Mesenchymal stem cell (in vitro differentiated cells and primary cell): Measurements from ENCODE around the gene P4HB.
A peak's percentile ranks its signal among the peaks of the same experiment; 100 is the strongest.

Experiments used
- DNase-seq: peaks from one replicate; pipeline ENCODE4 v3.0.0-alpha.2; 2013
- H2AFZ ChIP-seq: one replicate; pipeline ENCODE4 v1.6.1; 2013; ENCODE audit warnings: low read depth, mild to moderate bottlenecking, control low read depth, inconsistent platforms, low read length, moderate library complexity
- H2AK5ac ChIP-seq: 2 replicates; pipeline ENCODE4 v1.6.1; 2013; ENCODE audit warnings: low read length, moderate library complexity, mild to moderate bottlenecking, inconsistent platforms; ENCODE audit not compliant: severe bottlenecking
- H2BK120ac ChIP-seq: one replicate; pipeline ENCODE4 v1.6.1; 2013; ENCODE audit warnings: low read depth, mild to moderate bottlenecking, inconsistent platforms, low read length, moderate library complexity
- H2BK12ac ChIP-seq, 2 experiments: one replicate each; pipeline ENCODE4 v1.6.1; 2013; ENCODE audit warnings: inconsistent platforms in 2 of 2, low read length in 2 of 2, mild to moderate bottlenecking in 2 of 2, moderate library complexity in 2 of 2, control low read depth in 1 of 2
- H2BK15ac ChIP-seq: one replicate; pipeline ENCODE4 v1.6.1; 2013; ENCODE audit warnings: mild to moderate bottlenecking, low read depth, inconsistent platforms; ENCODE audit not compliant: poor library complexity, severe bottlenecking
- H2BK5ac ChIP-seq: 2 replicates; pipeline ENCODE4 v1.6.1; 2013; ENCODE audit warnings: low read depth, mild to moderate bottlenecking, low read length, control low read depth, inconsistent platforms; ENCODE audit not compliant: poor library complexity, severe bottlenecking
- H3K14ac ChIP-seq, 2 experiments: one replicate each; pipeline ENCODE4 v1.6.1; 2013; ENCODE audit warnings: inconsistent platforms in 2 of 2, low read length in 2 of 2, control low read depth in 1 of 2, mild to moderate bottlenecking in 1 of 2, moderate library complexity in 1 of 2
- H3K18ac ChIP-seq, 2 experiments: one replicate each; pipeline ENCODE4 v1.6.1; 2013; ENCODE audit warnings: inconsistent platforms in 2 of 2, low read length in 2 of 2, control low read depth in 1 of 2, low read depth in 1 of 2, mild to moderate bottlenecking in 1 of 2
- H3K23ac ChIP-seq, 2 experiments: one replicate each; pipeline ENCODE4 v1.6.1; 2013; ENCODE audit warnings: inconsistent platforms in 2 of 2, low read length in 2 of 2, mild to moderate bottlenecking in 2 of 2, moderate library complexity in 2 of 2, control low read depth in 1 of 2
- H3K27ac ChIP-seq: 2 replicates; pipeline ENCODE4 v1.5.1; 2013; ENCODE audit warnings: mild to moderate bottlenecking, moderate library complexity, low read length, control low read depth, inconsistent platforms; ENCODE audit not compliant: poor library complexity, severe bottlenecking
- H3K27me3 ChIP-seq, 2 experiments: 2 replicates each; pipeline versions ENCODE4 v1.6.1 to v1.7.0; 2013; ENCODE audit warnings: low read length in 2 of 2, mild to moderate bottlenecking in 2 of 2, moderate library complexity in 2 of 2, control low read depth in 1 of 2, inconsistent platforms in 1 of 2; ENCODE audit not compliant: control insufficient read depth in 1 of 2, insufficient read depth in 1 of 2
- H3K36me3 ChIP-seq, 2 experiments: 2 replicates each; pipeline versions ENCODE4 v1.6.1 to v1.7.0; 2013; ENCODE audit warnings: low read length in 2 of 2, control low read depth in 1 of 2, inconsistent platforms in 1 of 2, low read depth in 1 of 2, mild to moderate bottlenecking in 1 of 2; ENCODE audit not compliant: insufficient read depth in 2 of 2, control insufficient read depth in 1 of 2
- H3K4ac ChIP-seq, 2 experiments: one replicate each; pipeline ENCODE4 v1.6.1; 2013; ENCODE audit warnings: inconsistent platforms in 2 of 2, low read length in 2 of 2, mild to moderate bottlenecking in 2 of 2, moderate library complexity in 2 of 2, control low read depth in 1 of 2, low read depth in 1 of 2
- H3K4me1 ChIP-seq: 2 replicates; pipeline ENCODE4 v1.6.1; 2013; ENCODE audit warnings: low read depth, low read length, control low read depth; ENCODE audit not compliant: control insufficient read depth, insufficient read depth
- H3K4me2 ChIP-seq: 2 replicates; pipeline ENCODE4 v1.6.1; 2013; ENCODE audit warnings: low read length, mild to moderate bottlenecking, inconsistent platforms; ENCODE audit not compliant: poor library complexity, severe bottlenecking
- H3K4me3 ChIP-seq, 2 experiments: 2 replicates each; pipeline versions ENCODE4 v1.5.1 to v1.7.0; 2013; ENCODE audit warnings: low read length in 2 of 2, mild to moderate bottlenecking in 2 of 2, control low read depth in 1 of 2, low read depth in 1 of 2; ENCODE audit not compliant: insufficient read depth in 1 of 2
- H3K79me1 ChIP-seq: replicated peaks from 2 replicates; pipeline ENCODE4 v1.6.1; 2013; ENCODE audit warnings: mild to moderate bottlenecking, control low read depth, low read length, inconsistent platforms; ENCODE audit not compliant: poor library complexity, severe bottlenecking
- H3K9ac ChIP-seq: 2 replicates; pipeline ENCODE4 v1.7.0; 2013; ENCODE audit warnings: mild to moderate bottlenecking, low read length, moderate library complexity
- H3K9me3 ChIP-seq: 2 replicates; pipeline ENCODE4 v1.7.0; 2013; ENCODE audit warnings: mild to moderate bottlenecking, low read length; ENCODE audit not compliant: control insufficient read depth
- H4K8ac ChIP-seq: one replicate; pipeline ENCODE4 v1.6.1; 2013; ENCODE audit warnings: inconsistent platforms, mild to moderate bottlenecking, low read length, moderate library complexity
- H4K91ac ChIP-seq: one replicate; pipeline ENCODE4 v1.6.1; 2013; ENCODE audit warnings: mild to moderate bottlenecking, low read length, inconsistent platforms
- WGBS: methylation state at CpG from one replicate; pipeline ENCODE4 v1.1.7; 2013; ENCODE audit warnings: mixed read lengths; 5-methylcytosine and 5-hydroxymethylcytosine counted together

The P4HB gene

GRCh38 chr17:81870131-81870980, 10.0 kb upstream of the P4HB start:
- peak overlapping the region; percentile 83 for H3K27ac ChIP-seq
- H3K23ac ChIP-seq: peak overlapping the region in 1 of 2 experiments; percentile 57
- peak overlapping the region; percentile 33 for H2BK15ac ChIP-seq
- H3K18ac ChIP-seq: peak overlapping the region; percentile 81 to 96
- peak overlapping the region; percentile 77 to 96 for H3K14ac ChIP-seq
- H2BK120ac ChIP-seq: peak overlapping the region; percentile 100
- no peak overlapping the region for H2AFZ ChIP-seq
- peak; percentile 71 for DNase-seq
- no peaks in the 10 kb centered on the region for H3K27me3 ChIP-seq
- H3K4me3 ChIP-seq: peak overlapping the region; percentile 82 to 88
- H3K36me3 ChIP-seq: peaks cover 27 to 50% of the 10 kb centered on the region in 2 experiments
- H3K4me2 ChIP-seq: peak overlapping the region; percentile 77
- peak overlapping the region; percentile 97 to 99 for H3K4ac ChIP-seq
- H3K4me1 ChIP-seq: peaks cover 57% of the 10 kb centered on the region
- H3K9ac ChIP-seq: peak overlapping the region; percentile 92
- H4K8ac ChIP-seq: peak overlapping the region; percentile 73
- peak overlapping the region in 1 of 2 experiments; percentile 61 for H2BK12ac ChIP-seq
- peaks cover 15% of the 10 kb centered on the region for H3K79me1 ChIP-seq
- no peaks in the 10 kb centered on the region for H3K9me3 ChIP-seq
- peak overlapping the region; percentile 75 for H2BK5ac ChIP-seq
- peak overlapping the region; percentile 49 for H2AK5ac ChIP-seq
- WGBS: under 1% methylated on average over 42 of the region's 65 CpGs
- peak overlapping the region; percentile 94 for H4K91ac ChIP-seq

- peaks cover 29 to 53% of the 10 kb centered on the region in 2 experiments for H3K36me3 ChIP-seq
- peaks cover 14% of the 10 kb centered on the region for H3K79me1 ChIP-seq
- no peaks in the 10 kb centered on the region for H3K9me3 ChIP-seq
- peaks cover 58% of the 10 kb centered on the region for H3K4me1 ChIP-seq
- peak overlapping the region; percentile 78 for H2AK5ac ChIP-seq
- peak; percentile 70 for DNase-seq
- peak overlapping the region; percentile 78 for H4K8ac ChIP-seq
- no peaks in the 10 kb centered on the region for H3K27me3 ChIP-seq
- no peak overlapping the region for H2BK120ac ChIP-seq
- peak overlapping the region; percentile 36 for H4K91ac ChIP-seq
- H3K9ac ChIP-seq: peak overlapping the region; percentile 92
- H2AFZ ChIP-seq: no peak overlapping the region
- H2BK12ac ChIP-seq: peak overlapping the region; percentile 14 to 57
- H3K4me2 ChIP-seq: peak overlapping the region; percentile 77
- peak overlapping the region; percentile 21 to 53 for H3K23ac ChIP-seq
- peak overlapping the region; percentile 91 for H3K27ac ChIP-seq
- 27% methylated on average over 50 of the region's 52 CpGs for WGBS
- no peak overlapping the region for H2BK5ac ChIP-seq
- peak overlapping the region; percentile 60 for H2BK15ac ChIP-seq
- peak overlapping the region; percentile 81 to 96 for H3K18ac ChIP-seq
- H3K4me3 ChIP-seq: peak overlapping the region; percentile 82 to 88
- H3K4ac ChIP-seq: peak overlapping the region; percentile 57 to 99
- peak overlapping the region in 1 of 2 experiments; percentile 87 for H3K14ac ChIP-seq
Observed at GRCh38 chr17:81869221-81870130, 9.1 kb upstream of the P4HB start.

GRCh38 chr17:81868674-81869220, 8.4 kb upstream of the P4HB start:
- Histone ChIP-seq H2BK120ac (no peak overlapping the region), H3K9me3 (no peaks in the 10 kb centered on the region), H3K4me2 (peak overlapping the region; percentile 77), H3K36me3 (peaks cover 30 to 60% of the 10 kb centered on the region in 2 experiments), H3K4me1 (peaks cover 62% of the 10 kb centered on the region), H3K9ac (peak overlapping the region; percentile 92), H2AFZ (no peak overlapping the region), H3K4ac (peak overlapping the region in 1 of 2 experiments; percentile 57), H3K79me1 (peaks cover 18% of the 10 kb centered on the region), H4K91ac (peak overlapping the region; percentile 36), H3K27ac (peak overlapping the region; percentile 91), H2BK5ac (no peak overlapping the region), H3K14ac (peak overlapping the region in 1 of 2 experiments; percentile 15), H2BK15ac (peak overlapping the region; percentile 12), H2AK5ac (peak overlapping the region; percentile 78), H2BK12ac (peak overlapping the region; percentile 14 to 57), H3K23ac (peak overlapping the region in 1 of 2 experiments; percentile 21), H3K18ac (peak overlapping the region; percentile 66 to 75), H3K27me3 (no peaks in the 10 kb centered on the region), H4K8ac (peak overlapping the region; percentile 78), H3K4me3 (peak overlapping the region in 1 of 2 experiments; percentile 82)
- DNase-seq: peak; percentile 92
- 39% methylated on average over 28 of the region's 30 CpGs for WGBS
